HEK293 (cell line): ENCODE data around the gene LHX2.

Experiments
- EGR2 ChIP-seq: fragments of 450-650 bp; formaldehyde crosslinking; IDR thresholded peaks from 2 replicates; pipeline ENCODE4 v1.5.1; 2016; ENCODE audit warnings: low read depth, missing biosample characterization, missing genetic modification characterization
- GFI1B ChIP-seq: fragments of 450-650 bp; formaldehyde crosslinking; IDR thresholded peaks from 2 replicates; pipeline ENCODE4 v1.5.1; 2016; ENCODE audit warnings: missing biosample characterization, missing genetic modification characterization
- MYNN ChIP-seq: fragments of 450-650 bp; formaldehyde crosslinking; IDR thresholded peaks from 2 replicates; pipeline ENCODE4 v1.5.1; 2016; ENCODE audit warnings: missing biosample characterization, missing genetic modification characterization, borderline replicate concordance
- OVOL3 ChIP-seq: fragments of 450-650 bp; formaldehyde crosslinking; IDR thresholded peaks from 2 replicates; pipeline ENCODE4 v1.5.1; 2016; ENCODE audit warnings: missing biosample characterization, missing genetic modification characterization
- SCRT2 ChIP-seq: fragments of 450-650 bp; formaldehyde crosslinking; IDR thresholded peaks from 2 replicates; pipeline ENCODE4 v1.5.1; 2016; ENCODE audit warnings: missing biosample characterization, missing genetic modification characterization
- ZBTB21 ChIP-seq: fragments of 450-650 bp; formaldehyde crosslinking; IDR thresholded peaks from 2 replicates; pipeline ENCODE4 v1.5.1; 2017; ENCODE audit warnings: missing biosample characterization, missing genetic modification characterization
- ZBTB8A ChIP-seq: fragments of 450-650 bp; formaldehyde crosslinking; IDR thresholded peaks from 2 replicates; pipeline ENCODE4 v1.5.1; 2016; ENCODE audit warnings: missing biosample characterization, missing genetic modification characterization
- ZFP3 ChIP-seq: fragments of 450-650 bp; formaldehyde crosslinking; IDR thresholded peaks from 2 replicates; pipeline ENCODE4 v1.5.1; 2016; ENCODE audit warnings: low read depth, missing biosample characterization, missing genetic modification characterization
- ZFP37 ChIP-seq: fragments of 450-650 bp; formaldehyde crosslinking; IDR thresholded peaks from 2 replicates; pipeline ENCODE4 v1.5.1; 2016; ENCODE audit warnings: missing biosample characterization, missing genetic modification characterization
- ZIC2 ChIP-seq: fragments of 450-650 bp; formaldehyde crosslinking; IDR thresholded peaks from 2 replicates; pipeline ENCODE4 v1.5.1; 2016; ENCODE audit warnings: missing biosample characterization, missing genetic modification characterization
- ZNF138 ChIP-seq: fragments of 450-650 bp; formaldehyde crosslinking; IDR thresholded peaks from 2 replicates; pipeline ENCODE4 v1.5.1; 2016; ENCODE audit warnings: missing biosample characterization, missing genetic modification characterization, borderline replicate concordance
- ZNF140 ChIP-seq: fragments of 450-650 bp; formaldehyde crosslinking; IDR thresholded peaks from 2 replicates; pipeline ENCODE4 v1.5.1; 2016; ENCODE audit warnings: missing biosample characterization, missing genetic modification characterization
- ZNF19 ChIP-seq: fragments of 450-650 bp; formaldehyde crosslinking; IDR thresholded peaks from 2 replicates; pipeline ENCODE4; 2016; ENCODE audit warnings: missing biosample characterization, missing genetic modification characterization, low read depth
- ZNF23 ChIP-seq: fragments of 450-650 bp; formaldehyde crosslinking; IDR thresholded peaks from 2 replicates; pipeline ENCODE4 v1.5.1; 2016; ENCODE audit warnings: missing biosample characterization, missing genetic modification characterization, borderline replicate concordance
- ZNF292 ChIP-seq: fragments of 450-650 bp; formaldehyde crosslinking; IDR thresholded peaks from 2 replicates; pipeline ENCODE4 v1.5.1; 2016; ENCODE audit warnings: low read depth, missing biosample characterization, missing genetic modification characterization, borderline replicate concordance
- ZNF510 ChIP-seq: fragments of 450-650 bp; formaldehyde crosslinking; IDR thresholded peaks from 2 replicates; pipeline ENCODE4 v1.5.1; 2018; ENCODE audit warnings: mild to moderate bottlenecking, missing genetic modification characterization, missing biosample characterization; ENCODE audit not compliant: insufficient replicate concordance
- ZNF529 ChIP-seq: fragments of 450-650 bp; formaldehyde crosslinking; IDR thresholded peaks from 2 replicates; pipeline ENCODE4 v1.5.1; 2017; ENCODE audit warnings: missing genetic modification characterization, missing biosample characterization; ENCODE audit not compliant: insufficient replicate concordance
- ZNF658 ChIP-seq: fragments of 450-650 bp; formaldehyde crosslinking; IDR thresholded peaks from 2 replicates; pipeline ENCODE4; 2016; ENCODE audit warnings: missing biosample characterization, missing genetic modification characterization
- ZNF777 ChIP-seq: fragments of 450-650 bp; formaldehyde crosslinking; IDR thresholded peaks from 2 replicates; pipeline ENCODE4 v1.5.1; 2017; ENCODE audit warnings: missing biosample characterization, missing genetic modification characterization, borderline replicate concordance
- ZNF830 ChIP-seq: fragments of 450-650 bp; IDR thresholded peaks from 2 replicates; pipeline ENCODE4 v1.5.0; 2018; ENCODE audit warnings: missing biosample characterization, missing genetic modification characterization, low read depth, mild to moderate bottlenecking, moderate library complexity
- ZXDB ChIP-seq: fragments of 450-650 bp; formaldehyde crosslinking; IDR thresholded peaks from 2 replicates; pipeline ENCODE4 v1.5.1; 2016; ENCODE audit warnings: missing biosample characterization, missing genetic modification characterization
- TF ChIP-seq, protein P1 (sequence below): fragments of 450-650 bp; formaldehyde crosslinking; IDR thresholded peaks from 2 replicates; pipeline ENCODE4 v1.5.1; 2016; ENCODE audit warnings: missing biosample characterization, missing genetic modification characterization
- TF ChIP-seq, protein P2 (sequence below): fragments of 450-650 bp; formaldehyde crosslinking; IDR thresholded peaks from 2 replicates; pipeline ENCODE4 v1.5.1; 2016; ENCODE audit warnings: missing biosample characterization, missing genetic modification characterization
- TF ChIP-seq, protein P3 (sequence below): fragments of 450-650 bp; formaldehyde crosslinking; IDR thresholded peaks from 2 replicates; pipeline ENCODE4 v1.5.1; 2017; ENCODE audit warnings: missing biosample characterization, missing genetic modification characterization
- TF ChIP-seq, protein P4 (sequence below): fragments of 450-650 bp; formaldehyde crosslinking; conservative IDR thresholded peaks from 2 replicates; pipeline ENCODE4 v1.5.1; 2016; ENCODE audit warnings: low read depth, missing biosample characterization, missing genetic modification characterization
- TF ChIP-seq, protein P5 (sequence below): fragments of 450-650 bp; formaldehyde crosslinking; optimal IDR thresholded peaks from 2 replicates; pipeline ENCODE3; 2016; ENCODE audit warnings: missing biosample characterization, mild to moderate bottlenecking, missing genetic modification characterization

The LHX2 gene

DNA sequence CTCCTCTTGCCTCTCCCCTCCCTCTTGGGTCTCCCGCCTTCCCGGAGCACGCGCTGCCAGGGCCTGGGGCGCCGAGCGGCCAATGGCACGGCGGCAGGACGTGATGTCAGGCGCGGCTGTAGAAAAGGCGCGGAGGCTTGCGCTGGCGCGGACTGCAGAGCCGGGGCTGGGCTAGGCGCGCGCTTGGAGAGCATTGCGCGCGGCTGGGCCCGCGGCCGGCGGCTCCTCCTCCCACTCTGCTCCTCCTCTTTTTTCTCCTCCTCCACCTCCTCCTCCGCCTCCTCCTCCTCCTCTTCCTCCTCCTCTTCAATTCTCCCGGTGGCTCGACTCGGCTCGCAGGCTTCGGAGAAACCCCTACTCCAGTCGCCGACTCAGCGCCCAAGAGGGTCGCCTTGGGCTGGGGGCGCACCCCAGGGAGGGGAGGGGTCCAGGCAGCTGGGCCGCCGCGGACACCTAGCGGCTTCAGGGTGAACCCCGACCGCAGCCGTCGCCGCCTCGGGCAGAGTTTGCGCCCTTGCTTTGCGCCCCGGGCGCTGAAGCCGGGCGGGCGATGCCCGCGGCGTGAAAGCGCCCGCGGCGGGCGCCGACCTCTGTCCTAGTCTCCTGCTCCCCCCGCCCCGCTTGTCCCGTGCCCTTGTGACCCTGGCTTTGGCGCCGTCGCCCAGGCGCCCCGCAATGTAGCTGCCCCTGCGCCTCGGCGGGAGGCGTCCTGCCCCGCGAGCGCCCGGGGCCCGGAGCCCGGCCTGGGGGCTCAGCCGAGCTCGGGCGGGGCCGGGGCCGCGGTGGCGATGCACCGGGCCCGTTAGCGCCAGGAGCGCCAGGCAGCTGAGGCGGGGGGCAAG is at the start of gene LHX2 (continued):
- TF ChIP-seq, protein P1, sequence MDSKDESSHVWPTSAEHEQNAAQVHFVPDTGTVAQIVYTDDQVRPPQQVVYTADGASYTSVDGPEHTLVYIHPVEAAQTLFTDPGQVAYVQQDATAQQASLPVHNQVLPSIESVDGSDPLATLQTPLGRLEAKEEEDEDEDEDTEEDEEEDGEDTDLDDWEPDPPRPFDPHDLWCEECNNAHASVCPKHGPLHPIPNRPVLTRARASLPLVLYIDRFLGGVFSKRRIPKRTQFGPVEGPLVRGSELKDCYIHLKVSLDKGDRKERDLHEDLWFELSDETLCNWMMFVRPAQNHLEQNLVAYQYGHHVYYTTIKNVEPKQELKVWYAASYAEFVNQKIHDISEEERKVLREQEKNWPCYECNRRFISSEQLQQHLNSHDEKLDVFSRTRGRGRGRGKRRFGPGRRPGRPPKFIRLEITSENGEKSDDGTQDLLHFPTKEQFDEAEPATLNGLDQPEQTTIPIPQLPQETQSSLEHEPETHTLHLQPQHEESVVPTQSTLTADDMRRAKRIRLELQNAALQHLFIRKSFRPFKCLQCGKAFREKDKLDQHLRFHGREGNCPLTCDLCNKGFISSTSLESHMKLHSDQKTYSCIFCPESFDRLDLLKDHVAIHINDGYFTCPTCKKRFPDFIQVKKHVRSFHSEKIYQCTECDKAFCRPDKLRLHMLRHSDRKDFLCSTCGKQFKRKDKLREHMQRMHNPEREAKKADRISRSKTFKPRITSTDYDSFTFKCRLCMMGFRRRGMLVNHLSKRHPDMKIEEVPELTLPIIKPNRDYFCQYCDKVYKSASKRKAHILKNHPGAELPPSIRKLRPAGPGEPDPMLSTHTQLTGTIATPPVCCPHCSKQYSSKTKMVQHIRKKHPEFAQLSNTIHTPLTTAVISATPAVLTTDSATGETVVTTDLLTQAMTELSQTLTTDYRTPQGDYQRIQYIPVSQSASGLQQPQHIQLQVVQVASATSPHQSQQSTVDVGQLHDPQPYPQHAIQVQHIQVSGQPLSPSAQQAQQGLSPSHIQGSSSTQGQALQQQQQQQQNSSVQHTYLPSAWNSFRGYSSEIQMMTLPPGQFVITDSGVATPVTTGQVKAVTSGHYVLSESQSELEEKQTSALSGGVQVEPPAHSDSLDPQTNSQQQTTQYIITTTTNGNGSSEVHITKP (tag by site-specific recombination) = 0 out of 2 replicates have a peak, but pooled peaks have one; percentile 12
- no peak for TF ChIP-seq ZBTB21 (tag by site-specific recombination)
- TF ChIP-seq ZNF510 (tag by site-specific recombination) = no peak
- TF ChIP-seq, protein P2, sequence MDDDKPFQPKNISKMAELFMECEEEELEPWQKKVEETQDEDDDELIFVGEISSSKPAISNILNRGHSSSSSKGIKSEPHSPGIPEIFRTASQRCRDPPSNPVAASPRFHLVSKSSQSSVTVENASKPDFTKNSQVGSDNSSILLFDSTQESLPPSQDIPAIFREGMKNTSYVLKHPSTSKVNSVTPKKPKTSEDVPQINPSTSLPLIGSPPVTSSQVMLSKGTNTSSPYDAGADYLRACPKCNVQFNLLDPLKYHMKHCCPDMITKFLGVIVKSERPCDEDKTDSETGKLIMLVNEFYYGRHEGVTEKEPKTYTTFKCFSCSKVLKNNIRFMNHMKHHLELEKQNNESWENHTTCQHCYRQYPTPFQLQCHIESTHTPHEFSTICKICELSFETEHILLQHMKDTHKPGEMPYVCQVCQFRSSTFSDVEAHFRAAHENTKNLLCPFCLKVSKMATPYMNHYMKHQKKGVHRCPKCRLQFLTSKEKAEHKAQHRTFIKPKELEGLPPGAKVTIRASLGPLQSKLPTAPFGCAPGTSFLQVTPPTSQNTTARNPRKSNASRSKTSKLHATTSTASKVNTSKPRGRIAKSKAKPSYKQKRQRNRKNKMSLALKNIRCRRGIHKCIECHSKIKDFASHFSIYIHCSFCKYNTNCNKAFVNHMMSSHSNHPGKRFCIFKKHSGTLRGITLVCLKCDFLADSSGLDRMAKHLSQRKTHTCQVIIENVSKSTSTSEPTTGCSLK (tag by site-specific recombination) = no peak
- TF ChIP-seq ZNF140 (tag by site-specific recombination) = no peak
- no peak for TF ChIP-seq ZNF777 (tag by site-specific recombination)
- no peak for TF ChIP-seq ZNF830
- TF ChIP-seq ZNF19 (tag by site-specific recombination) = no peak
- TF ChIP-seq ZFP37 (tag by site-specific recombination) = no peak
- TF ChIP-seq ZIC2 (tag by site-specific recombination) = no peak
- TF ChIP-seq MYNN = no peak
- TF ChIP-seq ZBTB8A = 0 out of 2 replicates have a peak, but pooled peaks have one; percentile 24
- no peak for TF ChIP-seq GFI1B (tag by site-specific recombination)
- TF ChIP-seq ZNF529 = no peak
- TF ChIP-seq ZNF138 = no peak
- TF ChIP-seq, protein P3, sequence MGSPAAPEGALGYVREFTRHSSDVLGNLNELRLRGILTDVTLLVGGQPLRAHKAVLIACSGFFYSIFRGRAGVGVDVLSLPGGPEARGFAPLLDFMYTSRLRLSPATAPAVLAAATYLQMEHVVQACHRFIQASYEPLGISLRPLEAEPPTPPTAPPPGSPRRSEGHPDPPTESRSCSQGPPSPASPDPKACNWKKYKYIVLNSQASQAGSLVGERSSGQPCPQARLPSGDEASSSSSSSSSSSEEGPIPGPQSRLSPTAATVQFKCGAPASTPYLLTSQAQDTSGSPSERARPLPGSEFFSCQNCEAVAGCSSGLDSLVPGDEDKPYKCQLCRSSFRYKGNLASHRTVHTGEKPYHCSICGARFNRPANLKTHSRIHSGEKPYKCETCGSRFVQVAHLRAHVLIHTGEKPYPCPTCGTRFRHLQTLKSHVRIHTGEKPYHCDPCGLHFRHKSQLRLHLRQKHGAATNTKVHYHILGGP (tag by site-specific recombination) = no peak
- TF ChIP-seq ZFP3 (tag by site-specific recombination) = no peak
- no peak for TF ChIP-seq ZNF23 (tag by site-specific recombination)
- TF ChIP-seq ZNF658 (tag by site-specific recombination) = no peak
- TF ChIP-seq, protein P4, sequence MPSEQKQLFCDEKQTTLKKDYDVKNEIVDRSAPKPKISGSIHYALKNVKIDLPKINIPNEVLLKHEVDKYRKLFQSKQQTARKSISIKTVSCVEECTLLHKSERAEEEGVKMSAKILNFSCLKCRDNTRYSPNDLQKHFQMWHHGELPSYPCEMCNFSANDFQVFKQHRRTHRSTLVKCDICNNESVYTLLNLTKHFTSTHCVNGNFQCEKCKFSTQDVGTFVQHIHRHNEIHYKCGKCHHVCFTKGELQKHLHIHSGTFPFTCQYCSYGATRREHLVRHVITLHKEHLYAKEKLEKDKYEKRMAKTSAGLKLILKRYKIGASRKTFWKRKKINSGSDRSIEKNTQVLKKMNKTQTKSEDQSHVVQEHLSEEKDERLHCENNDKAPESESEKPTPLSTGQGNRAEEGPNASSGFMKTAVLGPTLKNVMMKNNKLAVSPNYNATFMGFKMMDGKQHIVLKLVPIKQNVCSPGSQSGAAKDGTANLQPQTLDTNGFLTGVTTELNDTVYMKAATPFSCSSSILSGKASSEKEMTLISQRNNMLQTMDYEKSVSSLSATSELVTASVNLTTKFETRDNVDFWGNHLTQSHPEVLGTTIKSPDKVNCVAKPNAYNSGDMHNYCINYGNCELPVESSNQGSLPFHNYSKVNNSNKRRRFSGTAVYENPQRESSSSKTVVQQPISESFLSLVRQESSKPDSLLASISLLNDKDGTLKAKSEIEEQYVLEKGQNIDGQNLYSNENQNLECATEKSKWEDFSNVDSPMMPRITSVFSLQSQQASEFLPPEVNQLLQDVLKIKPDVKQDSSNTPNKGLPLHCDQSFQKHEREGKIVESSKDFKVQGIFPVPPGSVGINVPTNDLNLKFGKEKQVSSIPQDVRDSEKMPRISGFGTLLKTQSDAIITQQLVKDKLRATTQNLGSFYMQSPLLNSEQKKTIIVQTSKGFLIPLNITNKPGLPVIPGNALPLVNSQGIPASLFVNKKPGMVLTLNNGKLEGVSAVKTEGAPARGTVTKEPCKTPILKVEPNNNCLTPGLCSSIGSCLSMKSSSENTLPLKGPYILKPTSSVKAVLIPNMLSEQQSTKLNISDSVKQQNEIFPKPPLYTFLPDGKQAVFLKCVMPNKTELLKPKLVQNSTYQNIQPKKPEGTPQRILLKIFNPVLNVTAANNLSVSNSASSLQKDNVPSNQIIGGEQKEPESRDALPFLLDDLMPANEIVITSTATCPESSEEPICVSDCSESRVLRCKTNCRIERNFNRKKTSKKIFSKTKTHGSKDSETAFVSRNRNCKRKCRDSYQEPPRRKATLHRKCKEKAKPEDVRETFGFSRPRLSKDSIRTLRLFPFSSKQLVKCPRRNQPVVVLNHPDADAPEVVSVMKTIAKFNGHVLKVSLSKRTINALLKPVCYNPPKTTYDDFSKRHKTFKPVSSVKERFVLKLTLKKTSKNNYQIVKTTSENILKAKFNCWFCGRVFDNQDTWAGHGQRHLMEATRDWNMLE (tag by site-specific recombination) = no peak
- TF ChIP-seq ZXDB = no peak
- no peak for TF ChIP-seq SCRT2
- peak; percentile 90 for TF ChIP-seq EGR2 (tag by site-specific recombination)
- TF ChIP-seq, protein P5, sequence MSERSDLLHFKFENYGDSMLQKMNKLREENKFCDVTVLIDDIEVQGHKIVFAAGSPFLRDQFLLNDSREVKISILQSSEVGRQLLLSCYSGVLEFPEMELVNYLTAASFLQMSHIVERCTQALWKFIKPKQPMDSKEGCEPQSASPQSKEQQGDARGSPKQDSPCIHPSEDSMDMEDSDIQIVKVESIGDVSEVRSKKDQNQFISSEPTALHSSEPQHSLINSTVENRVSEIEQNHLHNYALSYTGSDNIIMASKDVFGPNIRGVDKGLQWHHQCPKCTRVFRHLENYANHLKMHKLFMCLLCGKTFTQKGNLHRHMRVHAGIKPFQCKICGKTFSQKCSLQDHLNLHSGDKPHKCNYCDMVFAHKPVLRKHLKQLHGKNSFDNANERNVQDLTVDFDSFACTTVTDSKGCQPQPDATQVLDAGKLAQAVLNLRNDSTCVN = peak; percentile 87
- no peak for TF ChIP-seq ZNF292 (tag by site-specific recombination)
- TF ChIP-seq OVOL3 (tag by site-specific recombination) = no peak
